ENCODE measurements around the gene FUT4. TPM values are rescaled to one million over a fixed set of nuclear protein-coding genes. Genes with fewer than 3 reads are reported as not detected.

Gene FUT4
- total and polyA plus RNA-seq, 2 experiments from 2014 or later: 2.0 to 7.9 TPM

GRCh38 chr11:94518300-94518699, 25.4 kb upstream of the FUT4 start:
- no peaks in the 10 kb centered on the region for H3F3A ChIP-seq (ENCODE audit: insufficient read depth)
- H3K36me3 ChIP-seq (ENCODE audit: low read depth): no peaks in the 10 kb centered on the region
- H4K20me1 ChIP-seq (ENCODE audit: insufficient read depth): no peaks in the 10 kb centered on the region
- no peak overlapping the region for H3K4me3 ChIP-seq
- no peak overlapping the region for H3K4me2 ChIP-seq (ENCODE audit: unreplicated experiment)
- no peaks in the 10 kb centered on the region for H3K9me3 ChIP-seq (ENCODE audit: low read depth)
- no peaks in the 10 kb centered on the region for H3K79me2 ChIP-seq (ENCODE audit: insufficient read depth)
- in situ Hi-C loops (cut with MboI): no loop called here
- H2AFZ ChIP-seq: no peak overlapping the region
- no peak for DNase-seq
- TF ChIP-seq EZH2phosphoT487 (IDR thresholded peaks at IDR 0.05; ENCODE audit: insufficient read depth, low read depth): no peak
- TF ChIP-seq EZH2 (IDR thresholded peaks at IDR 0.05; ENCODE audit: insufficient read depth, poor library complexity, severe bottlenecking): no peak
- no peaks in the 10 kb centered on the region for H3K27me3 ChIP-seq (replicated peaks; ENCODE audit: insufficient read depth)
- WGBS, 2 experiments (ENCODE audit: low coverage in 1 of 2, low lambda C conversion rate in 2 of 2, missing lambda C conversion rate in 2 of 2): 46 to 48% methylated on average over 4 of the region's 4 CpGs
- no peak overlapping the region for H3K27ac ChIP-seq
- H3K9me2 ChIP-seq (ENCODE audit: insufficient read depth): no peaks in the 10 kb centered on the region
- no peaks in the 10 kb centered on the region for H3K4me1 ChIP-seq (ENCODE audit: insufficient read depth)
- H3K9ac ChIP-seq: no peak overlapping the region

- H3K79me2 ChIP-seq (ENCODE audit: insufficient read depth): no peaks in the 10 kb centered on the region
- H3K4me2 ChIP-seq (ENCODE audit: unreplicated experiment): no peak overlapping the region
- H3K4me3 ChIP-seq: no peak overlapping the region
- no peaks in the 10 kb centered on the region for H3K4me1 ChIP-seq (ENCODE audit: insufficient read depth)
- no peaks in the 10 kb centered on the region for H3K36me3 ChIP-seq (ENCODE audit: low read depth)
- in situ Hi-C loops (cut with MboI): no loop called here
- H3K9ac ChIP-seq: no peak overlapping the region
- TF ChIP-seq EZH2 (IDR thresholded peaks at IDR 0.05; ENCODE audit: insufficient read depth, poor library complexity, severe bottlenecking) (no peak), EZH2phosphoT487 (IDR thresholded peaks at IDR 0.05; ENCODE audit: insufficient read depth, low read depth) (no peak)
- no peaks in the 10 kb centered on the region for H3K9me2 ChIP-seq (ENCODE audit: insufficient read depth)
- 3 to 5% methylated on average over 5 of the region's 5 CpGs for WGBS, 2 experiments (ENCODE audit: low coverage in 1 of 2, low lambda C conversion rate in 2 of 2, missing lambda C conversion rate in 2 of 2)
- H3K27ac ChIP-seq: no peak overlapping the region
- H3K9me3 ChIP-seq (ENCODE audit: low read depth): no peaks in the 10 kb centered on the region
- no peaks in the 10 kb centered on the region for H4K20me1 ChIP-seq (ENCODE audit: insufficient read depth)
- no peaks in the 10 kb centered on the region for H3F3A ChIP-seq (ENCODE audit: insufficient read depth)
- peak; percentile 69 for DNase-seq
- H2AFZ ChIP-seq: peak overlapping the region; percentile 70
- H3K27me3 ChIP-seq (replicated peaks; ENCODE audit: insufficient read depth): no peaks in the 10 kb centered on the region
Measured at GRCh38 chr11:94519478-94520084, 24.1 kb upstream of the FUT4 start.

GRCh38 chr11:94521684-94522083, 22.0 kb upstream of the FUT4 start:
- DNase-seq: peak; percentile 70
- Histone ChIP-seq H3K9me2 (ENCODE audit: insufficient read depth) (no peaks in the 10 kb centered on the region), H4K20me1 (ENCODE audit: insufficient read depth) (no peaks in the 10 kb centered on the region), H2AFZ (peak overlapping the region; percentile 51; the same call in 1 of the 2 replicates), H3K4me3 (no peak overlapping the region), H3K4me2 (ENCODE audit: unreplicated experiment) (no peak overlapping the region), H3K27me3 (replicated peaks; ENCODE audit: insufficient read depth) (no peaks in the 10 kb centered on the region), H3K4me1 (ENCODE audit: insufficient read depth) (peaks cover 13% of the 10 kb centered on the region), H3F3A (ENCODE audit: insufficient read depth) (peaks cover 5% of the 10 kb centered on the region; the same call in 1 of the 2 replicates), H3K9ac (no peak overlapping the region), H3K9me3 (ENCODE audit: low read depth) (no peaks in the 10 kb centered on the region), H3K36me3 (ENCODE audit: low read depth) (no peaks in the 10 kb centered on the region), H3K27ac (no peak overlapping the region), H3K79me2 (ENCODE audit: insufficient read depth) (no peaks in the 10 kb centered on the region)
- TF ChIP-seq EZH2 (IDR thresholded peaks at IDR 0.05; ENCODE audit: insufficient read depth, poor library complexity, severe bottlenecking) (no peak), EZH2phosphoT487 (IDR thresholded peaks at IDR 0.05; ENCODE audit: insufficient read depth, low read depth) (no peak)
- in situ Hi-C loops (cut with MboI): no loop called here
- WGBS, 2 experiments (ENCODE audit: low coverage in 1 of 2, low lambda C conversion rate in 2 of 2, missing lambda C conversion rate in 2 of 2): 51 to 69% methylated on average over 4 to 5 of the region's 5 CpGs

- no peak overlapping the region for H3K9ac ChIP-seq
- H4K20me1 ChIP-seq (ENCODE audit: insufficient read depth): no peaks in the 10 kb centered on the region
- H3K9me2 ChIP-seq (ENCODE audit: insufficient read depth): no peaks in the 10 kb centered on the region
- TF ChIP-seq EZH2phosphoT487 (IDR thresholded peaks at IDR 0.05; ENCODE audit: insufficient read depth, low read depth) (no peak), EZH2 (IDR thresholded peaks at IDR 0.05; ENCODE audit: insufficient read depth, poor library complexity, severe bottlenecking) (no peak)
- no peaks in the 10 kb centered on the region for H3K9me3 ChIP-seq (ENCODE audit: low read depth)
- peaks cover 18% of the 10 kb centered on the region for H3K4me1 ChIP-seq (ENCODE audit: insufficient read depth)
- in situ Hi-C loops (cut with MboI): no loop called here
- H3K36me3 ChIP-seq (ENCODE audit: low read depth): no peaks in the 10 kb centered on the region
- no peak overlapping the region for H3K4me2 ChIP-seq (ENCODE audit: unreplicated experiment)
- WGBS, 2 experiments (ENCODE audit: low coverage in 1 of 2, low lambda C conversion rate in 2 of 2, missing lambda C conversion rate in 2 of 2): 88 to 93% methylated on average over 1 of the region's 1 CpG
- no peak overlapping the region for H3K27ac ChIP-seq
- no peaks in the 10 kb centered on the region for H3K27me3 ChIP-seq (replicated peaks; ENCODE audit: insufficient read depth)
- H3F3A ChIP-seq (ENCODE audit: insufficient read depth): peaks cover 13% of the 10 kb centered on the region; the same call in 1 of the 2 replicates
- no peaks in the 10 kb centered on the region for H3K79me2 ChIP-seq (ENCODE audit: insufficient read depth)
- no peak for DNase-seq
- no peak overlapping the region for H2AFZ ChIP-seq
- H3K4me3 ChIP-seq: no peak overlapping the region
Measured at GRCh38 chr11:94524341-94524740, 19.4 kb upstream of the FUT4 start.
